Liver (tissue), 9 donors: ENCODE data around the gene PROB1. TPM values are rescaled to one million over a fixed set of nuclear protein-coding genes. Genes with fewer than 3 reads are reported as not detected.
A peak's percentile ranks its signal among the peaks of the same experiment; 100 is the strongest.

Source experiments
- DNase-seq: peaks from one replicate; pipeline ENCODE4 v3.0.0-alpha.2; 2017; ENCODE audit warnings: low spot score
- H3K27ac ChIP-seq, 2 donors: one replicate each; pipeline ENCODE4 v1.7.0; 2013; ENCODE audit warnings: inconsistent platforms in 2 of 2, low read length in 2 of 2, control low read depth in 1 of 2, low read depth in 1 of 2, mild to moderate bottlenecking in 1 of 2
- H3K27me3 ChIP-seq, 4 donors: one replicate each; pipeline versions ENCODE4 v1.6.1 to v1.7.0; 2013; ENCODE audit warnings: low read length in 3 of 4, inconsistent platforms in 1 of 4, mild to moderate bottlenecking in 1 of 4, moderate library complexity in 1 of 4; ENCODE audit not compliant: control insufficient read depth in 4 of 4, insufficient read depth in 4 of 4
- H3K36me3 ChIP-seq, 4 donors: one replicate each; pipeline versions ENCODE4 v1.6.1 to v1.7.0; 2013; ENCODE audit warnings: low read length in 3 of 4, mild to moderate bottlenecking in 3 of 4, low read depth in 1 of 4, moderate library complexity in 1 of 4; ENCODE audit not compliant: control insufficient read depth in 4 of 4, insufficient read depth in 3 of 4
- H3K4me1 ChIP-seq, 4 donors: one replicate each; pipeline versions ENCODE4 v1.6.1 to v1.7.0; 2013; ENCODE audit warnings: low read length in 3 of 4, mild to moderate bottlenecking in 3 of 4, moderate library complexity in 1 of 4; ENCODE audit not compliant: control insufficient read depth in 4 of 4, insufficient read depth in 4 of 4
- H3K4me3 ChIP-seq, 3 donors: one replicate each; pipeline versions ENCODE4 v1.6.1 to v1.7.0; 2013; ENCODE audit warnings: low read length in 3 of 3, control low read depth in 1 of 3, low read depth in 1 of 3, mild to moderate bottlenecking in 1 of 3
- H3K9ac ChIP-seq, 2 donors: one replicate each; pipeline ENCODE4 v1.7.0; 2013; ENCODE audit warnings: low read length in 2 of 2, mild to moderate bottlenecking in 2 of 2, moderate library complexity in 2 of 2, control low read depth in 1 of 2, low read depth in 1 of 2
- H3K9me3 ChIP-seq, 4 donors: one replicate each; pipeline versions ENCODE4 v1.6.1 to v1.7.0; 2013; ENCODE audit warnings: low read length in 3 of 4; ENCODE audit not compliant: control insufficient read depth in 4 of 4
- ATF3 ChIP-seq: IDR thresholded peaks from 2 replicates; pipeline ENCODE4 v1.6.1; 2016; ENCODE audit warnings: antibody characterized with exemption
- EGR1 ChIP-seq, 2 donors: IDR thresholded peaks; 2 replicates each; pipeline ENCODE4 v1.6.1; 2016 to 2018; ENCODE audit warnings: antibody characterized with exemption in 2 of 2, low read depth in 2 of 2
- FOXA1 ChIP-seq: IDR thresholded peaks from 2 replicates; pipeline ENCODE4 v1.6.1; 2016; ENCODE audit warnings: antibody characterized with exemption
- FOXA2 ChIP-seq: IDR thresholded peaks from 2 replicates; pipeline ENCODE4 v1.6.1; 2016; ENCODE audit warnings: antibody characterized with exemption
- GABPA ChIP-seq, 2 donors: IDR thresholded peaks in 1 of 2; conservative IDR thresholded peaks in 1 of 2; 2 replicates each; pipeline ENCODE4 v1.6.1; 2016; ENCODE audit warnings: antibody characterized with exemption in 2 of 2, mild to moderate bottlenecking in 1 of 2, moderate library complexity in 1 of 2
- HNF4G ChIP-seq: IDR thresholded peaks from 2 replicates; pipeline ENCODE4 v1.6.1; 2016; ENCODE audit warnings: antibody characterized with exemption
- JUND ChIP-seq, 2 donors: IDR thresholded peaks; 2 replicates each; pipeline ENCODE4 v1.6.1; 2016; ENCODE audit warnings: antibody characterized with exemption in 2 of 2
- MAX ChIP-seq: IDR thresholded peaks from 2 replicates; pipeline ENCODE4 v1.6.1; 2016; ENCODE audit warnings: antibody characterized with exemption
- NR2F2 ChIP-seq: IDR thresholded peaks from 2 replicates; pipeline ENCODE4 v1.6.1; 2016; ENCODE audit warnings: antibody characterized with exemption
- RAD21 ChIP-seq, 2 donors: IDR thresholded peaks; 2 replicates each; pipeline ENCODE4 v1.6.1; 2016; ENCODE audit warnings: antibody characterized with exemption in 2 of 2, mild to moderate bottlenecking in 2 of 2
- REST ChIP-seq: IDR thresholded peaks from 2 replicates; pipeline ENCODE4 v1.6.1; 2016; ENCODE audit warnings: antibody characterized with exemption, mild to moderate bottlenecking
- SP1 ChIP-seq: IDR thresholded peaks from 2 replicates; pipeline ENCODE4 v1.6.1; 2018; ENCODE audit warnings: antibody characterized with exemption, mild to moderate bottlenecking
- TAF1 ChIP-seq: conservative IDR thresholded peaks from 2 replicates; pipeline ENCODE4 v1.6.1; 2016; ENCODE audit warnings: antibody characterized with exemption, mild to moderate bottlenecking
- YY1 ChIP-seq: IDR thresholded peaks from 2 replicates; pipeline ENCODE4 v1.6.1; 2016; ENCODE audit warnings: antibody characterized with exemption, mild to moderate bottlenecking
- ZBTB33 ChIP-seq: IDR thresholded peaks from 2 replicates; pipeline ENCODE4 v1.6.1; 2016; ENCODE audit warnings: antibody characterized with exemption
- WGBS: extraction: QIAGEN DNeasy Blood & Tissue Kit; methylation state at CpG from one replicate; pipeline ENCODE4 v1.1.7; 2013; 5-methylcytosine and 5-hydroxymethylcytosine counted together
- polyA plus RNA-seq, 2 donors: library from polyadenylated mRNA; stranded (reverse) in 1 of 2; unstranded in 1 of 2; fragments of 200-250 nt in 1 of 2; fragments of >200 nt in 1 of 2; fragmentation: Nextera tagmentation in 1 of 2; extraction: Ambion mirVana in 1 of 2; gene quantifications; one replicate each; pipeline versions ENCODE4 v1.2.1 to v1.2.3, GENCODE V29; 2013 to 2015
- total RNA-seq, 2 donors: library from RNA; depleted of rRNA; stranded (reverse); fragments of >200 nt; gene quantifications; one replicate each; pipeline ENCODE4 v1.2.3, GENCODE V29; 2014
- TF ChIP-seq, protein P1 (sequence below): fragments of 150-350 bp; IDR thresholded peaks from 2 replicates; pipeline ENCODE4 v1.5.1; 2017; ENCODE audit warnings: improper control_type of control experiment, low read depth, low read length; ENCODE audit not compliant: missing input control
- donor health status: healthy.
- donor health status: healthy.
- donor health status: healthy.
- donor health status: healthy.
- donor health status: healthy.

The PROB1 gene
- total and polyA plus RNA-seq, 4 donors = 0.04 to 0.67 (median 0.34) TPM

- TF ChIP-seq EGR1 (IDR thresholded peaks at IDR 0.05; ENCODE audit: low read depth in 2 of 2) = no peak
- TF ChIP-seq MAX = no peak
- TF ChIP-seq, protein P1, sequence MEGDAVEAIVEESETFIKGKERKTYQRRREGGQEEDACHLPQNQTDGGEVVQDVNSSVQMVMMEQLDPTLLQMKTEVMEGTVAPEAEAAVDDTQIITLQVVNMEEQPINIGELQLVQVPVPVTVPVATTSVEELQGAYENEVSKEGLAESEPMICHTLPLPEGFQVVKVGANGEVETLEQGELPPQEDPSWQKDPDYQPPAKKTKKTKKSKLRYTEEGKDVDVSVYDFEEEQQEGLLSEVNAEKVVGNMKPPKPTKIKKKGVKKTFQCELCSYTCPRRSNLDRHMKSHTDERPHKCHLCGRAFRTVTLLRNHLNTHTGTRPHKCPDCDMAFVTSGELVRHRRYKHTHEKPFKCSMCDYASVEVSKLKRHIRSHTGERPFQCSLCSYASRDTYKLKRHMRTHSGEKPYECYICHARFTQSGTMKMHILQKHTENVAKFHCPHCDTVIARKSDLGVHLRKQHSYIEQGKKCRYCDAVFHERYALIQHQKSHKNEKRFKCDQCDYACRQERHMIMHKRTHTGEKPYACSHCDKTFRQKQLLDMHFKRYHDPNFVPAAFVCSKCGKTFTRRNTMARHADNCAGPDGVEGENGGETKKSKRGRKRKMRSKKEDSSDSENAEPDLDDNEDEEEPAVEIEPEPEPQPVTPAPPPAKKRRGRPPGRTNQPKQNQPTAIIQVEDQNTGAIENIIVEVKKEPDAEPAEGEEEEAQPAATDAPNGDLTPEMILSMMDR = no peak
- TF ChIP-seq HNF4G = no peak
- no peak for TF ChIP-seq SP1
- TF ChIP-seq NR2F2 = no peak
- TF ChIP-seq GABPA (IDR thresholded peaks at IDR 0.05 in 1 of 2, conservative IDR thresholded peaks at IDR 0.05 in 1 of 2) = no peak
- TF ChIP-seq FOXA2 = no peak
- no peak for TF ChIP-seq REST
- TF ChIP-seq JUND (IDR thresholded peaks at IDR 0.05) = no peak
- TF ChIP-seq YY1 = no peak
- TF ChIP-seq FOXA1 = no peak
- no peak for TF ChIP-seq RAD21 (IDR thresholded peaks at IDR 0.05)
- no peak for TF ChIP-seq ZBTB33
- TF ChIP-seq ATF3 = no peak
- TF ChIP-seq TAF1 = no peak
- 3% methylated on average over 17 of the region's 17 CpGs for WGBS
- H3K36me3 ChIP-seq = no peaks in the 10 kb centered on the region
- no peak for DNase-seq
- peak overlapping the region; percentile 57 to 98 (median 64) for H3K4me3 ChIP-seq
- no peaks in the 10 kb centered on the region for H3K9me3 ChIP-seq
- no peaks in the 10 kb centered on the region for H3K27me3 ChIP-seq
- peaks cover 0 to 20% (median 13%) of the 10 kb centered on the region in 4 donors for H3K4me1 ChIP-seq
- H3K27ac ChIP-seq = peak overlapping the region; percentile 91 to 99
- peak overlapping the region in 1 of 2 donors; percentile 52 for H3K9ac ChIP-seq
These were observed 53.7 kb downstream of the PROB1 start for GRCh38 chr5:139341187-139341688.

Other genes starting within 250 kb of the PROB1 start
- gene SIL1, start 196.7 kb downstream of the PROB1 start, total RNA-seq = 10 to 100 TPM; 38.1 to 69.5 TPM
- gene SIL1, start 196.7 kb downstream of the PROB1 start, polyA plus RNA-seq = 10 to 100 TPM; 82.8 to 95.1 TPM
- gene MATR3, start 101.4 kb downstream of the PROB1 start, total RNA-seq = 100 to 1,000 TPM in 1 of 2 donors, 10 to 100 TPM in 1; 92.5 to 111 TPM
- 10 to 100 TPM; 38.4 to 46.9 TPM for gene MATR3, start 101.4 kb downstream of the PROB1 start, polyA plus RNA-seq
- 10 to 100 TPM; 41.5 to 42.2 TPM for gene PAIP2, start 53.2 kb downstream of the PROB1 start, total RNA-seq
- 10 to 100 TPM; 47.9 to 63.2 TPM for gene PAIP2, start 53.2 kb downstream of the PROB1 start, polyA plus RNA-seq
- gene SLC23A1, start 11.8 kb downstream of the PROB1 start, total RNA-seq = 10 to 100 TPM in 1 of 2 donors, 1 to 10 TPM in 1; 10.0 to 17.5 TPM
- 10 to 100 TPM; 17.3 to 18.0 TPM for gene SLC23A1, start 11.8 kb downstream of the PROB1 start, polyA plus RNA-seq
- gene MZB1, start 5.2 kb downstream of the PROB1 start, total RNA-seq = 1 to 10 TPM; 1.8 TPM
- gene MZB1, start 5.2 kb downstream of the PROB1 start, polyA plus RNA-seq = 10 to 100 TPM in 1 of 2 donors, 1 to 10 TPM in 1; 1.8 to 23.7 TPM
- 1 to 10 TPM; 1.8 to 2.4 TPM for gene SPATA24, start 9.0 kb upstream of the PROB1 start, total RNA-seq
- 1 to 10 TPM; 2.7 TPM for gene SPATA24, start 9.0 kb upstream of the PROB1 start, polyA plus RNA-seq
- 1 to 10 TPM in 1 of 2 donors, under 1 TPM in 1; 0.92 to 1.8 TPM for gene DNAJC18, start 44.4 kb upstream of the PROB1 start, total RNA-seq
- under 1 TPM; 0.66 to 0.74 TPM for gene DNAJC18, start 44.4 kb upstream of the PROB1 start, polyA plus RNA-seq
- 1 to 10 TPM; 3.4 to 3.6 TPM for gene ECSCR, start 67.6 kb upstream of the PROB1 start, total RNA-seq
- 1 to 10 TPM; 3.2 to 4.9 TPM for gene ECSCR, start 67.6 kb upstream of the PROB1 start, polyA plus RNA-seq
- under 1 TPM in 1 of 2 donors, not detected in 1; 0.05 TPM for gene SMIM33, start 75.9 kb upstream of the PROB1 start, total RNA-seq
- gene SMIM33, start 75.9 kb upstream of the PROB1 start, polyA plus RNA-seq = not detected
- 10 to 100 TPM; 10.1 to 13.6 TPM for gene STING1, start 87.7 kb upstream of the PROB1 start, total RNA-seq
- gene STING1, start 87.7 kb upstream of the PROB1 start, polyA plus RNA-seq = 10 to 100 TPM in 1 of 2 donors, 1 to 10 TPM in 1; 6.3 to 10.4 TPM
- 10 to 100 TPM; 17.0 to 53.6 TPM for gene UBE2D2, start 166.2 kb upstream of the PROB1 start, total RNA-seq
- 10 to 100 TPM; 38.5 to 44.2 TPM for gene UBE2D2, start 166.2 kb upstream of the PROB1 start, polyA plus RNA-seq